Measurements from ENCODE around the gene PIGU.

PIGU gene

DNA sequence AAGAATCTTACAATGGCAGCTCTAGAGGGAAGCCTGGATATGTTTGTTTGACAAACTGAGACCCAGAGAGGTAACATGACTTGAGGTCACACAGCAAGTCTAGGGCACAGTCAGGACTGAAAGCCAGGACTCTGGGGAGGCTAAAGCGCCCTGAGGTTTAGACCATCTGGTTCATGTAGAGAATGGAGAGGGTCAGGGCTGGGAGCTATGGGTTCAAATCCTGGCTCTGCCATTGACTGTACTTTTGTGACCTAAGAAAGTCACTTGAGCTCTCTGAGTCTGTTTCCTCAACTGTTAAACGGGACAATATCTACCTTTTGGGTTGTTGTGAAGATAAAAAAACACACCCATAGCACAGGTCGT, 26.1 kb upstream of the PIGU start:
- Histone ChIP-seq H3K36me3 (ENCODE audit: insufficient read depth, low read length) (no peaks in the 10 kb centered on the region), H3K9me3 (ENCODE audit: low read depth, low read length) (no peaks in the 10 kb centered on the region), H3K4me3 (peak overlapping the region; percentile 87), H3K9ac (ENCODE audit: insufficient read length) (peak overlapping the region; percentile 87), H3K27ac (no peak overlapping the region)
- DNase-seq (ENCODE audit: low read depth, low spot score) = no peak
- TF ChIP-seq EZH2 (IDR thresholded peaks at IDR 0.05) (no peak), FOXP2 (optimal IDR thresholded peaks at IDR 0.05; ENCODE audit: control extremely low read depth, extremely low read length, insufficient read depth) (no peak), POLR2AphosphoS5 (IDR thresholded peaks at IDR 0.05; ENCODE audit: borderline replicate concordance, low read depth, low read length) (no peak)

DNA sequence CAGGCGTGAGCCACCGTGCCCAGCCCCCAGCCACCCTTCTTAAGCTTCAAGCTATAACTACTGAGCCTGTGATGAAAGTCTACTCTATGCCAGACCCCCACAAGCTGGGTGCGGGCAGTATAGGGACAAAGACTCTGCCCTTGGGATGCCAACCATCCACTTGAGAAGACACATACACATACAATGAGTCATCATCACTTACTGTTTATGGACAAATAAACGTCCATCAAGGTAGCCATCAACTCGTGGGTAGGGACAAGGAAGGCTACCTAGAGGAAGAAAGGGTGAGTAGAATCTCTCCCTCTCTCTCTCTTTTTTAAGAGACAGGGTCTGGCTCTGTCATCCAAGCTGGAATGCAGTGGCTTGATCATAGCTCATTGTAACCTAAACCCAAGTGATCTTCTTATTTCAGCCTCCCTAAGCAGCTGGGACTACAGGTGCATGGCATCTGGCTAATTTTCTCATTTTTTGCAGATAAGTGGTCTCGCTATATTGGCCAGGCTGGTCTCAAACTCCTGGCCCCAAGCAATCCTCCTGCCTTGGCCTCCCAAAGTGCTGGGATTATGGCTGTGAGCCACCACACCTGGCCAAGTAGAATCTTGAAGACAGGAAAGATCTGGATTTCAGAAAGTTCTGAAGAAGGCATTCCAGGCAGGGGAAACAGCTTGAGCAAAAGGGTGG, 24.7 kb upstream of the PIGU start:
- no peak overlapping the region for H3K27ac ChIP-seq
- no peak for DNase-seq (ENCODE audit: low read depth, low spot score)
- H3K4me3 ChIP-seq = no peak overlapping the region
- TF ChIP-seq EZH2 (IDR thresholded peaks at IDR 0.05) (no peak), POLR2AphosphoS5 (IDR thresholded peaks at IDR 0.05; ENCODE audit: borderline replicate concordance, low read depth, low read length) (no peak), FOXP2 (optimal IDR thresholded peaks at IDR 0.05; ENCODE audit: control extremely low read depth, extremely low read length, insufficient read depth) (no peak)
- no peaks in the 10 kb centered on the region for H3K36me3 ChIP-seq (ENCODE audit: insufficient read depth, low read length)
- H3K9ac ChIP-seq (ENCODE audit: insufficient read length) = no peak overlapping the region
- no peaks in the 10 kb centered on the region for H3K9me3 ChIP-seq (ENCODE audit: low read depth, low read length)

- Histone ChIP-seq H3K9me3 (ENCODE audit: low read depth, low read length) (no peaks in the 10 kb centered on the region), H3K4me3 (no peak overlapping the region), H3K9ac (ENCODE audit: insufficient read length) (no peak overlapping the region), H3K27ac (no peak overlapping the region), H3K36me3 (ENCODE audit: insufficient read depth, low read length) (no peaks in the 10 kb centered on the region)
- TF ChIP-seq FOXP2 (optimal IDR thresholded peaks at IDR 0.05; ENCODE audit: control extremely low read depth, extremely low read length, insufficient read depth) (no peak), EZH2 (IDR thresholded peaks at IDR 0.05) (no peak), POLR2AphosphoS5 (IDR thresholded peaks at IDR 0.05; ENCODE audit: borderline replicate concordance, low read depth, low read length) (no peak)
- no peak for DNase-seq (ENCODE audit: low read depth, low spot score)
Measured at GRCh38 chr20:34693414-34693813, 16.5 kb upstream of the PIGU start.

DNA sequence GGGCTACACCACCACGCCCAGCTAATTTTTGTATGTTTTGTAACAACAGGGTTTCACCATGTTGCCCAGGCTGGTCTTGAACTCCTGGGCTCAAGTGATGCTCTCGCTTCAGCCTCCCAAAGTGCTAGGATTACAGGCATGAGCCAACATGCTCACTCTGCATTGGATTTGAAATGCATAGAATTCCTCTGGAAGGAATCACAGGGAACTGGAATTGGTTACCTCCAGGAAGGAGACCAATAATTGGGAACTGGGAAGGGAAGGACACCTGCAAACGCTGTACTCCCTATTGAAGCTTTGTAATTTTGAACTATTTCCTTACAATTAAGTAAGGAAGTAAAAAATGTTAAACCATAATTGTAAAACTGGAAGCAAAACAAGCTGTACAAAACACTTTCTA, 14.9 kb upstream of the PIGU start:
- H3K36me3 ChIP-seq (ENCODE audit: insufficient read depth, low read length) = no peaks in the 10 kb centered on the region
- no peak overlapping the region for H3K9ac ChIP-seq (ENCODE audit: insufficient read length)
- H3K4me3 ChIP-seq = no peak overlapping the region
- TF ChIP-seq POLR2AphosphoS5 (IDR thresholded peaks at IDR 0.05; ENCODE audit: borderline replicate concordance, low read depth, low read length) (no peak), EZH2 (IDR thresholded peaks at IDR 0.05) (no peak), FOXP2 (optimal IDR thresholded peaks at IDR 0.05; ENCODE audit: control extremely low read depth, extremely low read length, insufficient read depth) (no peak)
- H3K9me3 ChIP-seq (ENCODE audit: low read depth, low read length) = no peaks in the 10 kb centered on the region
- no peak overlapping the region for H3K27ac ChIP-seq
- DNase-seq (ENCODE audit: low read depth, low spot score) = no peak

GRCh38 chr20:34689486-34689885, 12.6 kb upstream of the PIGU start:
- Histone ChIP-seq H3K27ac (no peak overlapping the region), H3K9me3 (ENCODE audit: low read depth, low read length) (no peaks in the 10 kb centered on the region), H3K36me3 (ENCODE audit: insufficient read depth, low read length) (no peaks in the 10 kb centered on the region), H3K4me3 (no peak overlapping the region), H3K9ac (ENCODE audit: insufficient read length) (no peak overlapping the region)
- no peak for DNase-seq (ENCODE audit: low read depth, low spot score)
- TF ChIP-seq POLR2AphosphoS5 (IDR thresholded peaks at IDR 0.05; ENCODE audit: borderline replicate concordance, low read depth, low read length) = no peak
- TF ChIP-seq FOXP2 (optimal IDR thresholded peaks at IDR 0.05; ENCODE audit: control extremely low read depth, extremely low read length, insufficient read depth) = no peak
- no peak for TF ChIP-seq EZH2 (IDR thresholded peaks at IDR 0.05)

DNA sequence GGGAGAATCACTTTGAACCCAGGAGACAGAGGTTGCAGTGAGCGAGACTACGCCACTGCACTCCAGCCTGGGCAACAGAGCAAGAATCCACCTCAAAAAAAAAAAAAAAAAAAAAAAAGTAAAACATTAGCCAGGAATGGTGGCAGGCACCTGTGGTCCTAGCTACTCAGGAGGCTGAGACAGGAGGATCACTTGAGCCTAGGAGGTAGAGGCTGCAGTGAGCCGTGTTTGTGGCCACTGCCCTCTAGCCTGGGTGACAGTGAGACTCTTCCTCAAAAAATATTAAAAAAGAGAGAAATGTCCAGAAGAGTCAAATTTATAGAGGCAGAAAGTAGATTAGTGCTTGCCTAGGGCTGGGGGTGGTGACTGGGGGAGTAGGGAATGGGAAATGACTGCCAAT, 6.8 kb upstream of the PIGU start:
- Histone ChIP-seq H3K4me3 (no peak overlapping the region), H3K27ac (no peak overlapping the region), H3K9me3 (ENCODE audit: low read depth, low read length) (no peaks in the 10 kb centered on the region), H3K9ac (ENCODE audit: insufficient read length) (no peak overlapping the region), H3K36me3 (ENCODE audit: insufficient read depth, low read length) (no peaks in the 10 kb centered on the region)
- DNase-seq (ENCODE audit: low read depth, low spot score) = no peak
- TF ChIP-seq POLR2AphosphoS5 (IDR thresholded peaks at IDR 0.05; ENCODE audit: borderline replicate concordance, low read depth, low read length) (no peak), FOXP2 (optimal IDR thresholded peaks at IDR 0.05; ENCODE audit: control extremely low read depth, extremely low read length, insufficient read depth) (no peak), EZH2 (IDR thresholded peaks at IDR 0.05) (no peak)

GRCh38 chr20:34680586-34681175, 3.8 kb upstream of the PIGU start:
- Histone ChIP-seq H3K9ac (ENCODE audit: insufficient read length) (peak overlapping the region; percentile 45), H3K4me3 (no peak overlapping the region; the same call in 1 of the 2 replicates), H3K27ac (peak overlapping the region; percentile 81; the same call in 1 of the 2 replicates), H3K36me3 (ENCODE audit: insufficient read depth, low read length) (no peaks in the 10 kb centered on the region), H3K9me3 (ENCODE audit: low read depth, low read length) (no peaks in the 10 kb centered on the region)
- TF ChIP-seq POLR2AphosphoS5 (IDR thresholded peaks at IDR 0.05; ENCODE audit: borderline replicate concordance, low read depth, low read length) (no peak), FOXP2 (optimal IDR thresholded peaks at IDR 0.05; ENCODE audit: control extremely low read depth, extremely low read length, insufficient read depth) (no peak), EZH2 (IDR thresholded peaks at IDR 0.05) (no peak)
- peak; percentile 44 for DNase-seq (ENCODE audit: low read depth, low spot score)

- DNase-seq (ENCODE audit: low read depth, low spot score) = no peak
- H3K36me3 ChIP-seq (ENCODE audit: insufficient read depth, low read length) = no peaks in the 10 kb centered on the region
- peak overlapping the region; percentile 18; the same call in 1 of the 2 replicates for H3K27ac ChIP-seq
Measured at GRCh38 chr20:34675993-34676641, 775 bp downstream of the PIGU start.

More at GRCh38 chr20:34675993-34676641, 775 bp downstream of the PIGU start:
- Histone ChIP-seq H3K4me3 (peak overlapping the region; percentile 98), H3K9me3 (ENCODE audit: low read depth, low read length) (no peaks in the 10 kb centered on the region), H3K9ac (ENCODE audit: insufficient read length) (peak overlapping the region; percentile 85)
- TF ChIP-seq EZH2 (IDR thresholded peaks at IDR 0.05) (no peak), POLR2AphosphoS5 (IDR thresholded peaks at IDR 0.05; ENCODE audit: borderline replicate concordance, low read depth, low read length) (no peak), FOXP2 (optimal IDR thresholded peaks at IDR 0.05; ENCODE audit: control extremely low read depth, extremely low read length, insufficient read depth) (no peak)
